SU-DHL-6 (cell line): Measurements from ENCODE around the gene SYCP1.

Experiments used
- H2AFZ ChIP-seq: fragments of 200-600 bp; sonication (generic); 2 replicates; pipeline ENCODE4 v1.6.1; 2014; ENCODE audit warnings: low read depth, mild to moderate bottlenecking, moderate library complexity, mixed read lengths, antibody characterized with exemption, low read length; ENCODE audit not compliant: severe bottlenecking
- H3F3A ChIP-seq: fragments of 200-600 bp; shearing (Covaris generic); 2 replicates; pipeline ENCODE4 v1.6.0; 2016; ENCODE audit warnings: antibody characterized with exemption, mild to moderate bottlenecking; ENCODE audit not compliant: insufficient read depth
- H3K27ac ChIP-seq: fragments of 200-600 bp; sonication (generic); 2 replicates; pipeline ENCODE4 v1.5.1; 2016; ENCODE audit warnings: low read depth, mild to moderate bottlenecking, low read length, moderate library complexity, mixed read lengths
- H3K27me3 ChIP-seq: fragments of 200-600 bp; sonication (generic), shearing (Covaris generic); 2 replicates; pipeline ENCODE4 v1.6.0; 2014; ENCODE audit warnings: mild to moderate bottlenecking, low read length
- H3K36me3 ChIP-seq: fragments of 200-600 bp; sonication (generic); 2 replicates; pipeline ENCODE4 v1.6.1; 2014; ENCODE audit warnings: mild to moderate bottlenecking, low read length, mixed read lengths
- H3K4me2 ChIP-seq: fragments of 300-600, 200-600 bp; shearing (Covaris generic), sonication (generic); 2 replicates; pipeline ENCODE4 v1.6.0; 2014; ENCODE audit warnings: low read length, low read depth, mild to moderate bottlenecking; ENCODE audit not compliant: poor library complexity, severe bottlenecking
- H3K4me3 ChIP-seq: fragments of 200-600 bp; sonication (generic); 2 replicates; pipeline ENCODE4 v1.5.1; 2014; ENCODE audit warnings: antibody characterized with exemption, low read length, mild to moderate bottlenecking, mixed read lengths; ENCODE audit not compliant: insufficient read depth, poor library complexity, severe bottlenecking
- H3K79me2 ChIP-seq: fragments of 200-600 bp; sonication (generic); 2 replicates; pipeline ENCODE4 v1.6.1; 2014; ENCODE audit warnings: mild to moderate bottlenecking, low read length, moderate library complexity; ENCODE audit not compliant: insufficient read depth
- H3K9ac ChIP-seq: fragments of 200-600 bp; sonication (generic); 2 replicates; pipeline ENCODE4 v1.7.0; 2014; ENCODE audit warnings: mild to moderate bottlenecking, low read length
- H3K9me2 ChIP-seq: fragments of 200-600 bp; sonication (generic); replicated peaks from 2 replicates; pipeline ENCODE4 v1.6.1; 2014; ENCODE audit warnings: low read length; ENCODE audit not compliant: insufficient read depth
- H3K9me3 ChIP-seq: fragments of 200-600 bp; sonication (generic); 2 replicates; pipeline ENCODE4 v1.6.1; 2014; ENCODE audit warnings: low read length, mixed read lengths; ENCODE audit not compliant: insufficient read depth
- H4K20me1 ChIP-seq: fragments of 200-600 bp; sonication (generic); 2 replicates; pipeline ENCODE4 v1.6.1; 2014; ENCODE audit warnings: low read depth, mild to moderate bottlenecking, antibody characterized with exemption, low read length, moderate library complexity, mixed read lengths
- CTCF ChIP-seq: fragments of 200-600 bp; sonication (generic); IDR thresholded peaks from one replicate; pipeline ENCODE4 v1.5.1; 2017; ENCODE audit warnings: antibody characterized with exemption, mild to moderate bottlenecking, low read length, moderate library complexity; ENCODE audit not compliant: insufficient read depth, poor library complexity, severe bottlenecking
- EZH2phosphoT487 ChIP-seq: fragments of 200-600 bp; sonication (generic), shearing (Covaris generic); conservative IDR thresholded peaks from 2 replicates; pipeline ENCODE4 v1.6.1; 2018; ENCODE audit warnings: mild to moderate bottlenecking, antibody characterized with exemption, low read length, moderate library complexity, mixed read lengths

Gene SYCP1

GRCh38 chr1:114988095-114988494, 133.4 kb downstream of the SYCP1 start:
- Histone ChIP-seq H3K4me3 (no peak overlapping the region), H4K20me1 (no peaks in the 10 kb centered on the region), H3F3A (no peaks in the 10 kb centered on the region), H2AFZ (no peak overlapping the region), H3K9ac (no peak overlapping the region), H3K4me2 (no peak overlapping the region), H3K27ac (no peak overlapping the region), H3K79me2 (no peaks in the 10 kb centered on the region), H3K27me3 (no peaks in the 10 kb centered on the region), H3K36me3 (no peaks in the 10 kb centered on the region), H3K9me3 (0 out of 2 replicates have a peak, but pooled peaks cover 7% of the 10 kb centered on the region), H3K9me2 (no peaks in the 10 kb centered on the region)
- TF ChIP-seq CTCF (no peak), EZH2phosphoT487 (no peak)

- TF ChIP-seq EZH2phosphoT487, result no peak
- no peak overlapping the region for H3K9ac ChIP-seq
Observed at GRCh38 chr1:114997510-114998289, 143.0 kb downstream of the SYCP1 start.

GRCh38 chr1:115006191-115006590, 151.5 kb downstream of the SYCP1 start:
- no peaks in the 10 kb centered on the region for H3F3A ChIP-seq

More at GRCh38 chr1:114997510-114998289, 143.0 kb downstream of the SYCP1 start:
- H4K20me1 ChIP-seq, result no peaks in the 10 kb centered on the region
- H3K4me3 ChIP-seq, result no peak overlapping the region
- no peaks in the 10 kb centered on the region for H3K27me3 ChIP-seq
- H3K27ac ChIP-seq, result no peak overlapping the region
- H3K9me3 ChIP-seq, result no peaks in the 10 kb centered on the region
- no peak overlapping the region for H3K4me2 ChIP-seq
- H3K79me2 ChIP-seq, result no peaks in the 10 kb centered on the region
- no peaks in the 10 kb centered on the region for H3F3A ChIP-seq
- H3K36me3 ChIP-seq, result no peaks in the 10 kb centered on the region
- H3K9me2 ChIP-seq, result no peaks in the 10 kb centered on the region
- H2AFZ ChIP-seq, result no peak overlapping the region

More at GRCh38 chr1:115006191-115006590, 151.5 kb downstream of the SYCP1 start:
- no peak for TF ChIP-seq EZH2phosphoT487
- TF ChIP-seq CTCF, result no peak
- Histone ChIP-seq H3K4me3 (no peak overlapping the region), H3K9ac (no peak overlapping the region), H4K20me1 (no peaks in the 10 kb centered on the region), H3K79me2 (no peaks in the 10 kb centered on the region), H3K27ac (no peak overlapping the region), H3K9me3 (no peaks in the 10 kb centered on the region), H2AFZ (no peak overlapping the region), H3K4me2 (no peak overlapping the region), H3K27me3 (no peaks in the 10 kb centered on the region), H3K36me3 (no peaks in the 10 kb centered on the region), H3K9me2 (no peaks in the 10 kb centered on the region)
